NCI-H2196 treated with DMSO at 0.1 percent for 48 hours (cell line): Measurements from ENCODE around the gene TCF25.

Source experiments
- DNase-seq: peaks from one replicate; lab custom pipeline; 2025; ENCODE audit not compliant: unreplicated experiment; lab: John Stamatoyannopoulos, UW

TCF25 gene

GRCh38 chr16:89843409-89844350, 29.7 kb upstream of the TCF25 start:
- no peak for DNase-seq

GRCh38 chr16:89844739-89845339, 28.6 kb upstream of the TCF25 start:
- DNase-seq = no peak

- no peak for DNase-seq
These were observed 28.0 kb upstream of the TCF25 start for GRCh38 chr16:89845417-89845816.

DNA sequence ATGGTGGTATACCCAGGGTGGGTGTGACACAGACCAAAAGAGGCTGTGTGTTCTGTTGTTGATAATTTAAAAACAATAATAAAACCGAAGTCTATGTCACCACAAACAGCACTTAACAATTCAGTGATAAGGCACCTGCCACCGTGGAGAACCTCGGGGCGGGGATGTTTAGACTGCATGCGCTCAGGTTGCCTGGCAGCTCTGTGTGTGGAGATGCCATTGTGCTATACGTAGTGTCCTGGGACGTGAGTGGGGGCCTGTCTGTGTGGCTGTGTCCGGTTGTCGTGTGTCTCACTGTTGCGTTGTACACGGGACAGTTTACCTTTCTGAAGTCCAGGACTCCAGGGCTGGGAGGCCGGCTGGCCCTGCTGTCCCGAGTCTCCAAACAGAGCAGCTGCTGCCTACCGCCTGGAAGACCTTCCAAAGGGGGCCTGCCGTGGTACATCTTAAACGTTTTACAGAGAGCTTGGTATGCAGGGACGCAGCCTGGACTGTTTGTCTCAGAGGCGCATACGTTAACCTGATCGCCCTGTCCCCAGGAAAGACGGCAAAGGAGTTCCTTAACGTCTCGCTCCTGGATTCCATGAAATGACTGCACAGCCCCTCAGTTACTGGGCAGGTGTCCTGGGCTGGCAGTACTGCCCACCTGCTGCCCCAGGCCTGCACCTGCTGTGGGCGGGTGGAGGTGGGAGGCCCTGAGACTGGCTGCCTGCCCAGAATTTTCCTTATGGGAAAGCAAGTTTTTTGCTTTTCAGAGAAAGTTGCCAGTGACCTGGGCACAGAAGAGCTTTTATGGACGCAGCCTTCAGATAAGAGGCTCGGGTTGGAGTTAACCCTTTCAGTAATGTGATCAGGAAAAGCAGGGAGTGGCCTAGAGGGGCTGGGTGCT, 26.1 kb upstream of the TCF25 start:
- peak; percentile 6 for DNase-seq

GRCh38 chr16:89847940-89848297, 25.5 kb upstream of the TCF25 start:
- no peak for DNase-seq

GRCh38 chr16:89848974-89849373, 24.4 kb upstream of the TCF25 start:
- DNase-seq = no peak

DNA sequence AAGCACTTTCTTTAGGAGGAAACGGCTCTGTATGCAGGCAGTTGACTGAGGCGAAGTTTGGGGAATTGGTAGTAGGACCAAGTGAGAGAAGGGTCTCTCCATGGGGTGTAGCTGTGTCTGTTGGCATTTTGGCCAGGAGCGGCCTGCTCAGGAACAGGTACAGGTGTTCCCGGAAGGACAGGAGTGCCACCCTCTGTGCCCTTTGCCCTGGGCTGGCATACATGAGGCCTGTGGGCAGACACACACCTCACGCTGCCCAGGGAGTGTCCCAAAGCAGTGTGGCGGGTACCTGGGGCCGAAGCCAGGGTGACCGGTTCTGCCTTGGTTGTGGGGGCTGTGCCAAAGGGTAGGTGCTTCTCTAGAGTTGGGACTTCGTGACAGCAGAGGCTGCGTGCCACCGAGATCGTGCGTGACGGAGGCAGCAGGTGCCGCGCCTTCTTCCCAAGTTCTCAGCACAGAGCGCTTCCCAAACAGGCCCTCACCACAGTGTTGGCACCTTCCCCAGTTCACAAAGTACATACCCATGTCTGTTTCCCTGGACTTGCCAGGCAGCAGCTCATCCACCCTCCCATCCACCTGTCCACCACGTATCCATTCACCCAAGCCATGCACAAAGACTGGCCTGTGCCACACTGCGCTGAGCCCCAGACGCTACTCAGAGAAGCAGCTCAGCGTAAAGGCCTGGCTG, 19.9 kb upstream of the TCF25 start:
- no peak for DNase-seq

DNA sequence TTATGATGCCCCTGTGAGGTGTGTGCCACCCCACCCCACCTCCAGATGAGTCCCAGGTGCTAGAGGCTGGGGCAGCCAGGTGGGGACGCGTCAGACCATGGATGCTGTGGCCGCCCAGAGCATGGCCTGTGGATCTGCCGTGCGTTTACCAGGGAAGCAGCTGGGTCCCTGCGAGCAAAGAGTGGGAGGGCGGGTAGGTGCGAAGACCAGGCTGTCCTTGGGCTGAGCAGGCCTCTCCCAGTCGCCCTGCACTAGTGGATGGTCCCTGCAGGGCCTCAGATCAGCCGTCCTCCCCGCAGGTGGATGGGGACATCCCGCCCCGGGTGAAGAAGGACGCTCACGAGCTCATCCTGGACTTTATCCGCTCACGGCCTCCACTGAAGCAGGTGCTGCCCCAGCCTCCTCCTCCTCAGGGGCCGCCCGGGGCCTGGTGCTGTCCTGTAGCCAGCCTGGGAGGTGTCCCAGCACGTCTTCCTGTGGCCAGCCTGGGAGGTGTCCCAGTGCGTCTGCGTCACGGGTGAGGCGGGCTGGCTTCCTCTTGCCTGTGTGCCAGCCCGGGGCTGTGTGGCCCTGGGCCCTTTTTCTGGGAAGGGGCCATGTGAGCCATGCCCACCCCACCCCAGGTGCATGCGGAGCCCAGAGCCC, 18.0 kb upstream of the TCF25 start:
- no peak for DNase-seq

DNA sequence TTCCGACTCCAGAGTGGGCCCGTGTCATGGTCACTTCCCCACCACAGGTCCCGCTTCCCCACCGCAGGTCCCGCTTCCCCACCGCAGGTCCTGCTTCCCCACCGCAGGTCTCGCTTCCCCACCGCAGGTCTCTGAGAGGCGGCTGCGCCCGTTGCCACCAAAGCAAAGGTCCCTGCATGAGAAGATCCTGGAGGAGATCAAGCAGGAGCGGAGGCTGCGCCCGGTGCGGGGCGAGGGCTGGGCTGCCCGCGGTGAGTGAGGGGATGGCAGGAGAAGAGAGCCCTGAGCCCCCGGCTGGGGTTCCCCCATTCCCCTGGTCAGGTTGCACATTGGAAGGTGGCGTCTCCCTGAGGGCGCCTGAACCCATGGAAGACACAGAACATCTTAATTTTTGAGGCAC, 17.4 kb upstream of the TCF25 start:
- no peak for DNase-seq

DNA sequence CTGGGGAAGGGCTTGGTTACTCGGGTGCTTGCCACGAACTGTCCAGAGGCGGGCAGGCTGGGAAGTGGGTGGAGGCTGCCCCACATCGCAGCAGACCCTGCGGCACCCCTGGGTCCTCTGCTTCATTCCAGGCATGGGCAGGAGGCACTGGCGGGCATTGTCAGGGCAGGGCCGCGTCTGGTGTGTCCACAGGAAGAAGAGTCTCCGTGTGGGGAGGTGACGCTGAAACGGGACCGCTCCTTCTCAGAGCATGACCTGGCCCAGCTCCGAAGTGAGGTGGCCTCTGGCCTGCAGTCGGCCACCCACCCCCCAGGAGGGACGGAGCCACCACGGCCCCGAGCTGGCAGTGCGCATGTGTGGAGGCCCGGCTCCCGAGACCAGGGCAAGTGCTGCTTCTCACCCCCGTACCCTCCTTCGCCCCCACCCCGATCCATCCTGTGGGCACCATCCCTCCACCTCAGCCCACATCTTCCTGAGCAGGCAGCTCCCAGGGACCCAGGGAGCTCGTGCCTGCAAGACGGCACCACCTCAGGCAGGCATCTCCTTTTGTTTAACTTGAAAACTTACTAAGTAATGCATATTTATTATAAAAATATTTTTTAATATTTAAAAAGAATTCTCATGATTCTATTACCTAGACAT, 14.3 kb upstream of the TCF25 start:
- DNase-seq = no peak

DNA sequence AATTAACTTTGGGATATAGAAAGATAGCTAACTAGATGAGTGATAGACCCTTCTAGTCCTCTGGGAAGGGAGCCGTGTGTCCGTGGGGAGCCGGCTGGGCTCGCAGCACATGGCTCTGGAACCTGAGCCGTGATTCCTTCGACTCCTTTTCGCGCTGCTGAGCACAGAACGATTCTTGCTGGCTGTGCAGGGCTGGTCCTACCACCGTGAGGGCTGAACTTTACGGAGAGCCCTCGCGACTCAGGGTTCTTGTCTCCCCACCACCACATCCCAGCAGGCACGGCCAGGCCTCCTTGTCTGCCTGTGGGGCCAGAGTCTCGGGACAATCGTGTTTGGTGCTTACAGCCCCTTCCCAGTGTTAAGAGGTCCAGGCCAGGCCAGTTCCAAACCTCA, 13.8 kb upstream of the TCF25 start:
- DNase-seq = no peak

DNA sequence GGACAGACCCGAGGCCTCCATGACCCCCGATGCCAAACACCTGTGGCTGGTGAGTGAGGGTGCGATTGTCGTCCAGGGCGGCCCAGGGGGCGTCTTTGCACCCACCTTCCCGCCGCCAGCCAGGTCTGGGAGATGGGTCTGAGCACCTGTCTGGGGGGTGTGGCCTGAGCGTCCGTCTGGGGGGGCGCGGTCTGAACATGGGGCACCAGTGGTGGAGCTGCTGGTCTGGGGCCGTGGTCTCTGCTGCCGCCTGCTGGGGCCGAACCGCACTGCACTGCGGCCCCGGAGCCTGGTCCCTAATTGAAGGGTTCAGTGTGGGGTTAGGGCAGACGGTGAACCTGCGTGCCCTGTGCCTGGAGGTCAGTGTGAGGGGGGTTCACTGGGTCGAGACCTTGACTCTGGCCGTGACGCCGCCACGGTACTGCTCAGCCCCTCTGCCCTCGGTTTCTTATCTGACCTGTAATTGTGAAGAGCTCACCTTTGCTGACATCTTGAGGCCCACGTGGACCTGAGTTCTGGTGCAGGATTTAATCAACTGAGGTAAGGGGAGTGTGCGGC, 12.6 kb upstream of the TCF25 start:
- no peak for DNase-seq

DNA sequence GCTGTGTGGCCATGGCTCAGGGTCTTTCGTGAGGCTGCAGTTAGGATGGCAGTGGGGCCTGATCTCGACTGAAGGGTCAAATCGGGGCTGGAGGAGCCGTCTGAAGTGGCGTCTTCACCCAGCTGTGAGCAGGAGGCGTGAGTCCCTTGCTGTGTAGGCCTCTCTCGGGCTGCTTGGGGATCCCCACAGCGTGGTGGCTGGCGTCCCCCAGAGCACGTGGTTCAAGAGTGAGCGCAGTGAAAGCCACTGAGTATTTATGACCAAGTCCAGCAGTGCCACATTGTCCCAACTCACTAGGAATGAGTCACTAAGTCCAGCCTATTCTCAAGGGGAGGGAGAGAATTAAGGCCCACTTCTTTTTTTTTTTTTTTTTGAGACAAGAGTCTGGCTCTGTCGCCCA, 11.7 kb upstream of the TCF25 start:
- DNase-seq = no peak

- no peak for DNase-seq
These were observed 10.7 kb upstream of the TCF25 start for GRCh38 chr16:89862732-89863131.

DNA sequence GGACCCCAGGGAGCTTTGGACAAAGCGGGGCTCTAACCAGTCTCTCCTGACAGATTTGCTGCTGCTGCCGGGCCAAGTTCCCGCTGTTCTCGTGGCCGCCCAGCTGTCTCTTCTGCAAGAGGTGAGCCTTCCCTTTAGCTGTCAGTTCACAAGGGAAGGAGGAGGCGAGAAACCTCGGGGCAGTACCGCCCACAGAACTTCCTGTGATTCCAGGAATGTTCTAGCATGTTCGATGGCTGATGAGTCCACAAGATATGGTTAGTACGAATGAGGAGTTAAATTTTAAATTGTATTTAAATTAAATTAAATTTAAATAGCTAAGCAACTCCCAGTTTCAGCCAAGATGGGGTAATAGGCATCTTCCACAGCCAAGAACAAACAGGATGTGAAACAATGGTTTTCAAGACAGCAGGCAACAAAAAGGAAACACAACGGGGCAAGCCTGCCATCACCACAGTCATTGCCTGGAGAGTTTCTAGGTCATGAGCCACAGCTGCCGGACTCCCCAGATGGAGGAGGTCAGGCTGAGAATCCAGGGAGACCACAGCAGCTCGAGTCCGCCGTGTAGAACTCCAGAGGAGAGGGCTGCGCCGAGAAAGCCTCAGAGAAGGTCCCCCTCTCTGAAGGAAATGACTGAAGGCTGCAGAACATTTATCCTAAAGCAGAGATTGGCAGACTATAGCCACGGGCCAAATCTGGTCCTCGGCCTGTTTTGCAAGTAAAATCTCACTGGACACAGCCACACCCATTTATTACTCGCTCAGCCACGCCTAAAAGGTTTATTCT, 9.5 kb upstream of the TCF25 start:
- DNase-seq = no peak

- no peak for DNase-seq
These were observed 8.9 kb upstream of the TCF25 start for GRCh38 chr16:89864527-89864820.

- DNase-seq = no peak
These were observed 5.5 kb upstream of the TCF25 start for GRCh38 chr16:89867918-89868317.

DNA sequence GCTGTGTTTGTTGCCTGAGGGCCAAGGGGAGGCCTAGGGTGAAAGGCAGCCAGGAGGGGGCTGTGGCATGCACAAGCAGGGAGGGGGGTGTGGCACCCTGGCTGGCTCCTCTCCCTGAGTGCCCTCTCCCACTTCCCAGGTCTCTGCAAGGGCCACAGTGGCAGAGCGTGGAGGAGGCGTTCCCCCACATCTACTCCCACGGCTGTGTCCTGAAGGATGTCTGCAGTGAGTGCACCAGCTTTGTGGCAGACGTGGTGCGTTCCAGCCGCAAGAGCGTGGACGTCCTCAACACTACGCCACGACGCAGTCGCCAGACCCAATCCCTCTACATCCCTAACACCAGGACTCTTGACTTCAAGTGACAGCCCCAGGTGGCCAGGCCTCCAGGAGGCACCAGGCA, 3.5 kb upstream of the TCF25 start:
- DNase-seq = no peak

DNA sequence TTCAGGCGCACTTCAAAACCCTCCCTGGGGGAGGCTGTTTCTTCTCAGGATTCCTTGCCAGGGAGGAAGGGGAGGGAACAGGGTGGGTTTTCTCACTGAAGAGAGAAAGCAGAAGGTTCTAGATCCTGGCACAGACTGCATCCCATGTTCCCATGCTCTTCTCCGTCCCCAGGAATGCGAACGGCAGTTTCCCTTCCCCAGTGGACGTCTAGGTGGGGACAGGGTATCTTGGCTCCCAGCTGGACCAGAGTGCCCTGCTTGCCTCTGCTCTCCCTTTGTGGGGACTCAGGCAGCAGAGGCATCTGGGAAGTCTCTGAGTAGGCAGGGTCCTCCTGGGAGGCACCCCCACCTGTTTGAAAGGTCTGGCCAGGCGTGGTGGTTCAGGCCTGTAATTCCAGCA, 3.0 kb upstream of the TCF25 start:
- no peak for DNase-seq
